NCI-H524 (cell line): ENCODE measurements around the gene GUCA2A.

ENCODE experiments used
- DNase-seq, 2 experiments: peaks; one replicate each; lab custom pipeline; 2025; lab: John Stamatoyannopoulos, UW

The GUCA2A gene

DNA sequence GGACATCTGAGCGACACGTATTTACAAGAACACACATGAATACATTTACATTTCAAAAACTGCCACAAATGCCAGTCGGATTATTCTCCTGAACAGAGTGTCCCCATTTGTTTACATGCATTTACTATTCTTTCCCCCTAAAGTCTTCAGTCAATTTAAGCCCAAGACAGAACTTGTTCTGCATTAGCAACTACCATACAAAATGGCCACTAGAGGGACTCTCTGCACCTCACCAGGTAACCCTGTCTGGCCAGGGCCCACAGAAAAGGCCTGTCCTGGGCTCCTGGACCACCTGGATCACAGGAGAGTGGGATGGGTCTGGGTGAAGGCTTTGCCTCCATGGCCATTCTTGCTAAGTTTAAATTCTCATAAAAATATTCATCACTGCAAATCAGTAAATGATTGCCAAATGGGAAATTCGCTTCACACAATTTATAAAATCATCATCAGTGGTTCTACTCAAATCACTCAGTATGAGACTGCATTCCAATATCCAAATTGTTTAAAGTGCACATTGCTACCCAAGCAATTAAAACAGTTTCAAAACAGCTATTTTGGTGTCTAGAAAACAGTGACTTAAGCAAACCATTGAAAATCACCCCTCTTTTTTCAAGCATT lies 12.5 kb upstream of the GUCA2A start:
- DNase-seq, result peak in 1 of 2 experiments; percentile 55

DNA sequence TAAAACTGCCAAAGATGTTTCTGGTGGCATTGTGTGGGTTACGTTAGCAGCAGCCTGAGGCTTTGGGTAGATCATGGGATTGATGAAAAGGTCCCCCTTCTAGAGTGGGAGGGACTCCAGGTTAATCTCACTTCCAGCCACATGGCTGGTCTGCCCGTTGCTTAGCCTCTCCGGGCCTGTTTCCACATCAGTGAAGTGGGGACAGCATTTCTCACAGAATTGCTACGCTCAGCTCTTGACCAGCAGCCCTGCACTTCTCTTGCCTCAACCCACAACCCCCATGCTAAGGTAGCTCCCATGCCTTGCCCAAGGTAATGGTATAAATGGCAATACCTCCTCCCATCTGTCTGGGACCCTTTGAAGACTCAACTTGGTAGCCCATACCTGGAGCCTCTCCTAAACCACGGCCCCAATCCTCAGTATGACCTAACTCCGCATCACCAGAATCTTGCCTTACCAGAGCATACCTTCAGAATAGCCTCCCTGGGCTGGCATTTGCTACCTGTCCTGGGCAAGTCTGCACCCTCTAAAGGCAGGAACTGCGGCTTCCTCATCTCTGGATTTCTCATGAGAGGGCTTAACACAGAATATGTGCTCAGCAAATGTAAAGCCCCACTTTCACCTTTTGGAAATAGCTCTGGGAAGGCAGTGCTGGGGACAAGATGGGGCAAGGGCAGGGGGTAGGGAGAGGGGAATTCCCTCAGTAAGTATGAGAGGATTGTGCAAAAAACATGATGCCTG lies 10.9 kb upstream of the GUCA2A start:
- DNase-seq, result no peak

DNA sequence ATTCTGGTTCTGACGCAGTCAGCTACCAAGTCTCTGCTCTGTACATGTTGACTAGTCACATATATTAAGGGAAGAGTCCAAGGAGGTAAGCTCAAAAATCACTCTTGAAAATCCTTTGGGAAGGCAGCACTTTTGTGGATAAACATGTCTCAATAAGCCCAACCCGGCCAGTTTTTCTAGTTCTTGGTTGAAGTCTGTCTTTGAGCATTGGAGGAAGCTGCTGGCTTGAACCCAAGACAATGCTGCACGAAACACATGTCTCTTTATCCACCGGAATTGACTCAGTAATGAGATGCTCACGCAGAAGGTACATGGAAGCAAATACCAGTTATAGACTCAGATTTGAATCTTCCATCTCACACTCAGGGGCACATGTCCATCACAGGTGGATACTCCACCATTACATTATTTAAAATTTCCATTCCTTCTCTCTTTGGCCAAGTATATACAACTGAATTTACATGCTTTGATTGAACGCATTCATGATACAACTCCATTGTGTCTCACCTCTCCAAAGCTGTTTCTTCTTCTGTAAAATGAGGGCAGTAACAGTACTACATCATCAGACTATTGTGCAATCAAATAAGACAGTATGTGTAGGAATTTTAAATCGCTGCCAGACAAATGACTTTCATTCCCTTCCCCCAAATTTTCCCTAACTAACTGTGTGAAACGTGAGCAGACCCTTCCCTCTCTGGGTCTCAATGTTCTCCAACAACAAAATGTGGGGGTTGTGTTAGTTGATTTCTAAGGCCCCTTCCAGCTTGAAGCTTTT lies 9.6 kb upstream of the GUCA2A start:
- DNase-seq, result no peak

DNA sequence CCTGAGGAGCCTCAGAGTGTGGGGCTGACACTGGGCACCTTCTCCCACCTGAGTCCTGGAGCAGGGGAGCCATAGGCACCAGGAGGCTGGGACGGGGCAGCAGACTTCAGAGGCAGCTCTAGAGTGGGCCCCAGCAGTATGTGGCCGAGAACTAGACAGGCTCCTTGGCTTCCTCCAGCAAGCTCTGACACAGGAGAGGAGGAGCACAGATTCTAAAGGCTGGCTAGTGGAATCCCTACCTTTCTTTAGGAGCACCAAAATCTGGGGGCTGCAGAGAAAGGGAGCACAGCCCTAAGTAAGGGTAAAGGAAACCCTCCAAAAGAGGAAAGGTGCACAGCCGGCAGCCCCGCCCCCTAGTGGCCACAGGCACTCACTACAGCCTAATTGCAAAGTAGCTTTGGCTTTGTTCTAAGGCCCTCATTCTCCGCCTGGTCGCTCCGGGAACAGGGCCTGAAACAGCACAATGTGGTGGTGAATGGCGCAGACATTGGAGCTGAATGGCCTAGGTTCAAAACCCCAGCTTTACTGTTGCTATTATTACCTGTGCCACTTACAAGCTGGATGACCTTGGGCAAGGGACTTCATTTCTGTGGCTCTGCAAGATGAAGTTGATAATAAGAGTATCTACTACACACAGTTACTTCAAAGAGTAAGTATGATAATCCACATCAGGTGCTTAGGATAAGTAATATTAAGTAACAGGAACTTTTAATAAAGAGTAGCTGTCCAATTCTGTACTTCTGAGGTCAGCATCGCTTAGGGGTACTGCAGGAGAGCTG lies 8.8 kb upstream of the GUCA2A start:
- DNase-seq, result peak; percentile 7 to 47

DNA sequence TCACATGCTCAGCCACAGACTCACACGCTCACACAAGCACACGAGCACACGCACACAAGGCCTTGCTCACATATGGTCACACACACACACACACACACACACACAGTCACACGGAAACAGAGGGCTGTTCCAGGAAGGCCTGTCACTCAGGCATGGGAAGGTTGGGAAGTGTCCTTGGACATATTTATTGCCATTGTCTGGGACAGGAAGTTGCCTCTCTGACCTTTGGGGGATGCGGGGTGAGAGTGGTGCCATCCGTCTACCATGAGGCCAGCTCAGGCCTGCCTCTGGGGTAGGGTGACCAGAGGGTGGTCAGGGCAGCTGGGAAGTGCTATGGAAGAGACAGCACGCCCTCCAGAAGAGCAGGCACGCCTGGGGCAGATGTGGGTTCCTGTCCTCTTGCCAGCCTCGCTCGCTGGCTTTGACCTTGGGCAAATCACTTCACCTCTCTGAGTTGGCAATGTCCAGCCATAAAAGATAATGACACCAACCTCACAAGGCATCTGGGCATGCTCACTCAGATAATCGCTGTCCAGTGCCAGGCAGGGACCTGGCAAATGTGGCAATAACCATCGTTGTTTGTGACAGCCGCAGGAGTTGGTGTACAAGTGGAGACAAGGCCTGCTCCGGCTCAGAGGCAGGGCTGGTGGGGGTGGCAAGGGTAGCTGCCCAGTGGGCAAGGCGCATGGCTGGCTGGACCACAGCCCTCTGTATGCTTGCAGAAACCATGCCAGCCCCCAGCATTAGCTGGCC lies 8.0 kb upstream of the GUCA2A start:
- no peak for DNase-seq

DNA sequence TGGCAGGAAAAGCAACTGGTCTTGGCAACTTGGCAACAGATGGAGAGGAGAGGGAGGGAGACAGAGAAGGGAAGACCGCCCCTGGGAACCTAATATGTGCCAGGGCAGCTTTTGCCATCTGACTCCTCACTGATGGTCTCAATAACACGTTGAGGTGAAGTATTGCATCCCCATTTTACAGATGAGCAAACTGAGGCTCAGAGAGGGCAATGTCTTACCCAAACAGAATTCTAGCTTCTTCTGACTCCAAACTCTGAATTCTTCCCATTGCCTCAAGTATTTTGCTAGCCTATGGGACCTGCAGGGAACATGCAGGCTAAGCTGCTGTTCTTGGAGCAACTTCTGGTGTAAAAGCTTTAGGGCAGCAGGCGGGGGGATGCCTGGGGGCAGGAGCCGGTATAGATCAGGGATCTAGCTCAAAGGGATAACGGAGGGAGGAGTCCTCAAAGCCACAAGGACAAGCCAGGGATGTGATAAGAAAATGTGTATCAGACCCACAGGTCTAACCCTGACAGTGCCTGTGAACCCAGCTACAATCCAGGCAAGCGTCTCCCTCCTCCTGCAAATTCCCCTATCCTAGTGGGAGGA lies 7.2 kb upstream of the GUCA2A start:
- peak in 1 of 2 experiments; percentile 16 for DNase-seq

DNA sequence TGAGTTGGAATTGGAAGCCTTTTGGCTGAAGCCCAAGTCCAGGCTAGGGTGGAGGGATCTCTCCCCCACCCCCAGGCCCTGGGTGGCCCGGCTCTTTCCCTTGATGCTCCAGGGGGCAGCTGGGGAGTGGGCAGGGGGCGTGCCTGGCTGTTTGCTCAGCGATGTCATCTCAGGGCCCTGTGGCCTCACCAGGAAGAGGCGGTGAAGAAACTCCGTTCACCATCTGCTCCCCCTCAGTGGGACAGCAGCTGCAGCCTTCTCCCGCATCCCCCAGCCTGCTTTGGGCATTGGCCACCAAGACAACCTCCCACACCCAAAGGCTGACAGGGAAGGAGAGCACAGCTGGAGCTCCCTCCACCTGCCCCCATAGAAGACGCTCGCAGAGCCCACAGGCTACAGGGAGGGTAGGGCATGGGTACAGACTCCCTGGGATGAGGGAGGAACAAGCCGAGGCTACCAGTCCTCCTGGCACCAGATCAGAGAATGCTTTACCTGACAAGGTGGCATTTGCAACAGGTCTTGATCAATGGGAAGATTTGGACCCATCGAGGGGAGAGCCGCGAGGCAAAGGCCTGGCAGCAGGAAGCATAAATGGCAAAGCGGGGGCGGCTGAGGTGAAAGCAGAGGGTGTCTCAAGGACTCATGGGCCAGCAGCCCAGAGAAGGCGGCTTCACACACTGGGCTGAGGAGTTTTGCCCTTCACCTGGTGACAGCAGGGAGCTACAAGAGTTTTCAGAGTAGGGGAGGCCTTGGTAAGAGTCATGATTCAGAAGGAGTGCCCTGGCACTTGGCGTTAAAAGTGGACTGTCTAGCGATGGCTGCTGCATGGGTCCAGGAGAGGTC lies 6.5 kb upstream of the GUCA2A start:
- peak; percentile 35 to 77 for DNase-seq

DNA sequence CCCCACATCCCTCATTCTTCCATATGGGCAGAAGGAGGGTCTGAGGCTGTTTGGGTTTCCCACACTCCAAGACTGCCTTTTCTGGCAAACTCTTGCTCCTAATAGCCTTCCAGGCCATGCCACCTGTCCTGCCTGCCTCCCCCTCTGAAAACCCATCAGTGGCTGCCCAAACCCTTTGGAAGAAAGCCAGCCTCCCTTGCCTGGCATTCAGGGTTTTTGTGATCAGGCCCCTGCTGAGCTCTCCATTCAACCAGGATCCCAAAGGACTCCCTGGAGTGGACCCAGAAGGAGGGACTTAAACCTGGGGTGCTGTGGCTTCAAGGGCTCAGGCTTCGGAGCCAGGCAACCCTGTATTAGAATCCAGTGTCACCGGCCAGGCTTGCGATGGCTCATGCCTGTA lies 4.2 kb upstream of the GUCA2A start:
- peak; percentile 11 to 31 for DNase-seq

DNA sequence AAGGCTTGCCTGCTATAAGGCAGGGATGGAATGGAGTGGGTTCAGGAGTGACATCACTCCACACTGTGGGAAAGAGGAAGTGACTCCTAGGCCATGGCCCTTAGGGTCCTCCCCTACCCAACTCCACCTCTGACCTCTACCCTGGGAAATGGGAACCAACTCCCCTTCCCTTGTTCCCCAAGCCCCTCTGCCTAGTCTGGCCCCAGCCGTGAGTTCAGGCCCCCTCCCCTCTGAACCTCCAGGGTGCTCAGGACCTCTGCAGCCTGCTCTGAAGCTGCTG lies 3.8 kb upstream of the GUCA2A start:
- no peak for DNase-seq

DNA sequence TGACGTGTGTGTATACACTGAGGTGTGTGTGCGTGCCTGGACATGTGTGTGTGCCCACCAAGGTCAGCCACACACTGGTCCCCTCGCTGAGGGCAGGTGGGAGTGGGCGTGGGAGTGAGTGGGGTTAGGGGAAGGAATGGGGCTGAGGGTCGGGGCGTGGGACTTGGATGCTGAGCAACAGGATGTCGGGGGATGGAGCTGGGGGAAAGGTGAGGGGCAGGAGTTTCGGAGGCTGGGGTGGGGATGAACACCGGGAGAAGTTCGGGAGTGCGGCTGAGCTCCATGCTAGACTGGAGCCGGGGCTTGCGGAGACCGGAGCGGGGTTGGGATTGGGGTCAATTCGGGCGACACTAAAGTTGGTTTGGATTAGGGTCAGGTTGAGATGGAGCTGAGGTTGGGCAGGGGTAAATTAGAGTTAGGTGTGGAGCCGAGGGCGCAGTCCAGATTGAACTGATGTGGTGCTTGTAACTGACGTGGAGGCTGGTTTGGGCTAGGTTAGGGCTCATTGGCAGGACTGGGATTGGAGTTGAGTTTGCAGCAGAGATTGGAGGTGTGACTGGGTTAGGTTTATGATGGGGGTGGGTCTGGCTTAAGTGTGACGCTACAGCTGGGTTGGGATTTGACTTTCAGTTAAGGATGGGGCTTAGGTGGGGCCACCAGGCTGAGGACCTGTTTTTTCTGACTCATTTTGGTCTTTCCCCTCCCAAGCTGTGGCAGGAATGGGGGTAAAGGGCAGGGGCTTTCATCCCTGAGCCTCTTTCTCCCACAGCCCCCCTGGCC lies 3.3 kb upstream of the GUCA2A start:
- DNase-seq, result no peak

DNA sequence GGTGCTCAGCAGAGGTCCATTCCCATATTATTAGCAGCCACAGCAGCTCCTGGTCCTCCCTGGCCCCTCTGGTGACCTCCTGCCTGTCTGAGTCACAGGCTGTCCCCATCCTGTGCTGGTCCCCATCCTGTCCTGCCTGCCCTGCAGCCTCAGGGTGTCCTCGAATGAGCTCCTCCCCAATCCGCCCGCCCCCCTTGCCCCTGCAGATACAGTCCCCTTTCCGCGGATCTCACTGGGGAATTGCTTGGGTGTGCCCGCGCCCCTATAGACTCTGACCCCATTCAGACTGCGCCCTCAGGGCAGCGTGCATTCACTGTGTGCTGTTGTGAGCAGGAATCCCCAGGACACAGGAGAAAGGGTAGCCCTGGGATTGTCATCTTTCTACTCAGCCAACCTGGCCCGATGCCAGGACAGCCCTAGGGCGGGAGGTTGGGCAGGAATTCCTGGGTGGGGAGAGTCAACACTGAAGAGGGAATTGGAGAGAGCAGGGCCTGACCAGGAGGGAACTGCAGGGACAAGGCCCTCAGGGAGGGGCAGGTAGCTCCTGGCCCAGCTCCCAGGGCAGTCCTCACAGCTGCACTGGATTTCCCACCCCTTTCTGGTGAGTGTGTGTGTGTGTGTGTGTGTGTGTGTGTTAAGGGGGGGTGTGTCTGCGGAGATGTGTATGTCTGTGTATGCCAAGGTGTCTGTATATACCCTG lies 1.1 kb upstream of the GUCA2A start:
- no peak for DNase-seq

DNA sequence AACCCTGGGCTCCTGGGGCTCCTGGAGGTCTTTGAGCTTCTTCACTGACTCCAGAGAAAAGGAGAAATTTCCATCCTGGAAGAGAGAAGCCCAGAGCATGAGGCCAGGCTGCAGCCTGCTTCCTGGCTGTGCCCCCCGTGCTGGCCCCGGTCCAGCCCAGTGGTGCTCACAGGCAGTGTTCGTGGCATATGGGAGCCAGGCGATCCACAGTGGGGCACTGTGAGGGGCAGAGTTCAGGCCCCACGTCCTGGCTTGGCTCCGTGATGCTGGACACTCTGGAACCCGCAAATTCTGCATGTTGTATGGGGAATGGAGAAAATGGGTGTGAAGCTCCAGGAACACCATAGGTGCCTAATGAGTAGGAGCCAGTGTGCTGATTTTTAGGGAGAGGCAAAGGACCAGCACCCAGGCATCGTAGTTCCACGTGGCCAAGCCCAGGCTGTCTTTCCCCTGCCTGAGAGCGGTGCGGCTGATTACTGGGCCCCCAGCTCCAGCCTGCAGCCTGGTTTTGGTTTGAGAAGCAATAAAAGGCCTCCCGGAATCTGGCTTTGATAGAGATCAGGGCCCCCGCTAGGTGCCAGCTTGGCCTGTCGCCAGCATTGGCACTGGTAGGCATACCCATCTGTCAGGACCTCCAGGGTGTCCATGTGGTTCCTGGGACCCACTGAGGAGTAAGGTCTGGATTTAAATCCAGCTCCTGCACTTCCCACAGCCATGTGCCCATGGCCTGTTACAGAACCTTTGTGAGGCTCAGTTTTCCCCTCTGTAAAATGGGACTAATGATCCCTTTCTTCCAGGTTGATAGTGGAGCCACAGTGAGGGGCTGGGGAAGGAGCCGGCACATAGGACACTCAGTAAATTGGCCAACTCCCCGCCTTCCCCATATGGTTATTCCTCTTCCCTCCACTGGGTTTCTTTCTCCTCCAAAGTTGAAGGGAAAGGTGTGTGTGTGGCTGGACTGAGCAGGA lies 725 bp downstream of the GUCA2A start:
- peak in 1 of 2 experiments; percentile 4 for DNase-seq

DNA sequence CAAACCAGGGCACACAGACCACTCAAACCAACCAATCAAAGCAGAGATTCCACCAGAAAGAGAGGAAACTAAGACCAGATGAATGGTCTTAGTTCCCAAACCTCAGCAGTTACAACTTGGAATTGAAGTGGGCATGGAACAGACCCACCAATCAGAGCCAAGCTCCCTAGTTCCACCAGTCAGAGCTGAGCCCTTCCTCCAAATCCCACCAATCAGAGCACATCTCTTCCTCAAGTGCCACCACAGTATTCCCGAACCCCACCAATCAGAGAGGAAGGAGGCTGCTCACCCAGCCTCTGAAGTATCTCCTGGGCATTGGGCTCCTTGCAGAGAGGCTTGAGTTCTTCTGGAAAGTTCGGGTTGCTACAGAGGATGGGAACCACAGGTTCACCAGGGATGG lies 1.4 kb downstream of the GUCA2A start:
- no peak for DNase-seq

DNA sequence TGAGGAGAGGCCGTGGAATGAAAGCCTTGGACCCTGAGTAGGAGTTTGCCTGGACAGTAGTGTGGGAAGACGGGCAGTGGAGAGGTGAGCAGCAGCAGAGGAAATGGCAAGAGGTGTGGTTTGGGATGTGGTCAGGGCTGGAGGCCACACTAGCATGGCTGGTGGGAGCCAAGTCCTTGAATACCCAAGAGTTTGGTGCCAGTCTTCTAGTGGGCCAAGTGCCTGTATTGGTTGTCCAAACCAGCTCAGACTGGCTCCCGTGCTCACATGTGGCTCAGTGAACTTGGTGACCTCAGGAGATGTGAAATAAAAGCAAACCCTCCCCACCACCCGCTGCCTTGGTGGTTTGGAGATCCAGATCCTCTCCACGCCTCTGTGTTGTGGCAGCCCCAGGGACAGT lies 2.4 kb downstream of the GUCA2A start:
- no peak for DNase-seq

DNA sequence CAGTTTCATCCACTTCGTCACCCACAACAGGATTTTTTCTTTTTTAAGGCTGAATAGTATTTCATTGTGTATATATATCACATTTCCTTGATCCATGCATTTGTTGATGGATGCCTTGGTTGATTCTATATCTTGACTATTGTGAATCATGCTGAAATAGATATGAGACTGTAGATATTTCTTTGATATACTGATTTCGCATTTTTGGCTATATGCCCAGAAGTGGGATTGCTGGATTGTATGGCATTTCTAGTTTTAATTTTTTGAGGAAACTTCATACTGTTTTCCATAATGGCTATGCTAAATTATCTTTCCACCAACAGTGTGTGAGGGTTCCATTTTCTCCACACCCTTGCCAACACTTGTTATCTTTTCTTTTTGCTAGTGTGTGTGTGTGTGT lies 6.4 kb downstream of the GUCA2A start:
- DNase-seq, result no peak

DNA sequence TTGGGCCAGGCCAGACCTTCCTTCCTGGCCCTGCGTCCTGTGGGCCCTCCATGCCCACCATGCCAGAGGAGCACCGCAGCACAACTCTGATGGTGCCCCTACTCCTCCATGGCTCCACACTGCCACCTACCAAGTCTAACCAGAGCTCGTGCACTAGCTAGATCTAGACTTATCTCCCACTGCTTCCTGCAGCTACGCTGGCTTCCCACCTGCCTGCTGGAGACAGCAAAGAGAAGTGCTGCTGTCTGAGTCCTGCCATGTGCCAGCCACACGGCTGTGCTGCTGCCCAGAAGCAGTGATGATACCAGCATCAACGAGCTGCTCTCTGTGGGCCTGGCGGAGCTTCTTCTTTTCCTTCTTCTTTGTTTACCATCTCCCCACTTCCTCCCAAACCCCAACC lies 6.9 kb downstream of the GUCA2A start:
- peak in 1 of 2 experiments; percentile 33 for DNase-seq

DNA sequence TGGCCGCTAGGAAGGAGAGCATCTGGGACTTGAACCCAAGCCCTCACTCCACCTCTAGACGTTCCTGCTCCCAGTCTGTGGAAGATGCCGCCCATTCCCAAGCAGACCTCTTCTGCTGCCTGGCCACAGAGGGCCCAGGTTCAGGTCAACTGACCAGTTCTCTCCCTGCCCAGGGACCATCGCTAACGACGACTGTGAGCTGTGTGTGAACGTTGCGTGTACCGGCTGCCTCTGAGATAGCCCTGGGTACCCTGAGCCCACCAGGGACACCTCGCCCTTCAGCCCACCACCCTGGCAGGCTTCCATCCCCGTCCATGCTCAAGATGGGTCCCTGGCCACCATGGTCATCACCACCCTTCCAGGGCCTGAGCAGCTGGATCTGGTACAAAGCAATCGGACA lies 9.2 kb downstream of the GUCA2A start:
- DNase-seq, result no peak

DNA sequence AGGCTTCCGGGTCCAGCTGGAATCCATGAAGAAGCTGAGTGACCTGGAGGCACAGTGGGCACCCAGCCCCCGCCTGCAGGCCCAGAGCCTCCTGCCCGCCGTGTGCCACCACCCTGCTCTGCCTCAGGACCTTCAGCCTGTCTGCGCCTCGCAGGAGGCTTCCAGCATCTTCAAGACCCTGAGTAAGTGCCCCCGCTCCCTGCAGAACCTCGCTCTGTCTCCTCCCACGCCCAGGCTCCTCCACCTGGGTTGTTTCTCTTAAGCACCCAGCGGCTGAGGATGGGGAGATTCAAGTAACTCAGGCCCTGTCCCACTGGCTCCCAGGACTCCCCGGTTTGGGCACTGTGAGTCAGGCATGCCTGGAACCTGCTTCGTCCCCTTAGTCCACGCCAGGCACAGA lies 9.9 kb downstream of the GUCA2A start:
- DNase-seq, result no peak
